K562 (cell line): ENCODE data around the gene PPP4R1. TPM values are rescaled to one million over a fixed set of nuclear protein-coding genes. Genes with fewer than 3 reads are reported as not detected.

Experiments used
- ATAC-seq: fragments of 200-7000 bp; cut with Tn5 transposase; 3 replicates; pipeline ENCODE4 v1.9.1; 2020; ENCODE audit warnings: moderate library complexity
- BruUV-seq: library from RNA; stranded (reverse); fragments of 400-500 nt; replicated peaks from 2 replicates; lab custom pipeline; 2021; lab: Mats Ljungman, UMichigan
- CTCF ChIA-PET: fragments of 300-600 bp; formaldehyde crosslinking; extraction: SDS; loops from one replicate; lab custom pipeline; 2021; ENCODE audit warnings: low intra/inter-chr PET ratio; lab: Yijun Ruan, JAX
- POLR2A ChIA-PET: fragments of 300-600, 350-650 bp; sonication (Branson Sonifier 250); formaldehyde crosslinking; extraction: SDS; loops from one replicate; lab custom pipeline; 2021; ENCODE audit warnings: antibody characterized with exemption, inconsistent platforms; lab: Yijun Ruan, JAX
- DNase-seq, 4 experiments: peaks; one replicate each; pipeline versions ENCODE4 v3.0.0 to v3.0.0-alpha.2; 2011 to 2018; ENCODE audit warnings: low spot score in 3 of 4, mixed read lengths in 3 of 4; ENCODE audit errors: extremely low read depth in 1 of 4
- FAIRE-seq: peaks from 2 replicates; lab custom pipeline; 2011; peaks lifted over from hg19 to GRCh38; lab: Jason Lieb, UNC
- H2AFZ ChIP-seq: 2 replicates; pipeline ENCODE4 v1.6.0; 2011; ENCODE audit warnings: low read depth, low read length, control low read depth, inconsistent platforms
- H3K27ac ChIP-seq: fragments of 200-600 bp; 3 replicates; pipeline ENCODE4 v1.8.0; 2011; ENCODE audit warnings: low read depth, mild to moderate bottlenecking, control low read depth, inconsistent platforms, low read length, moderate library complexity, mixed read lengths; ENCODE audit errors: extremely low read depth
- H3K27me3 ChIP-seq, 2 experiments: fragments of 300-600 bp in 1 of 2; 2 replicates in 1 of 2; 3 replicates in 1 of 2; pipeline versions ENCODE4 v1.6.0 to v1.8.0; 2011; ENCODE audit warnings: inconsistent platforms in 2 of 2, low read length in 2 of 2, mild to moderate bottlenecking in 1 of 2, mixed read lengths in 1 of 2, moderate library complexity in 1 of 2; ENCODE audit not compliant: control insufficient read depth in 2 of 2, insufficient read depth in 2 of 2
- H3K36me3 ChIP-seq: fragments of 300-600 bp; 3 replicates; pipeline ENCODE4 v1.8.0; 2011; ENCODE audit warnings: mild to moderate bottlenecking, low read length, inconsistent platforms; ENCODE audit not compliant: control insufficient read depth, insufficient read depth
- H3K4me1 ChIP-seq, 2 experiments: fragments of 200-600 bp in 1 of 2; replicated peaks in 1 of 2; 2 replicates in 1 of 2; 3 replicates in 1 of 2; pipeline versions ENCODE4 v1.5.1 to v1.8.0; 2011; ENCODE audit warnings: inconsistent platforms in 2 of 2, low read length in 2 of 2, mild to moderate bottlenecking in 1 of 2, mixed read lengths in 1 of 2, moderate library complexity in 1 of 2; ENCODE audit not compliant: control insufficient read depth in 2 of 2, insufficient read depth in 2 of 2
- H3K4me2 ChIP-seq: 2 replicates; pipeline ENCODE4 v1.6.1; 2011; ENCODE audit warnings: low read length, control low read depth, inconsistent platforms, mixed read lengths; ENCODE audit not compliant: insufficient read depth
- H3K4me3 ChIP-seq: fragments of 200-600 bp; sonication (generic), shearing (Covaris generic); 2 replicates; pipeline ENCODE4 v1.5.1; 2016; ENCODE audit warnings: control low read depth, inconsistent platforms
- H3K79me2 ChIP-seq: fragments of 200-600 bp; 3 replicates; pipeline ENCODE4 v1.8.0; 2011; ENCODE audit warnings: low read length, inconsistent platforms; ENCODE audit not compliant: control insufficient read depth, insufficient read depth
- H3K9ac ChIP-seq, 2 experiments: 2 replicates each; pipeline versions ENCODE4 v1.6.0 to v1.6.1; 2011; ENCODE audit warnings: low read depth in 2 of 2, low read length in 2 of 2, control low read depth in 1 of 2, inconsistent platforms in 1 of 2, mild to moderate bottlenecking in 1 of 2, mixed read lengths in 1 of 2; ENCODE audit not compliant: insufficient read depth in 1 of 2
- H3K9me1 ChIP-seq: one replicate; pipeline ENCODE4 v1.6.0; 2011; ENCODE audit warnings: inconsistent platforms, mild to moderate bottlenecking, low read length, moderate library complexity; ENCODE audit not compliant: control insufficient read depth, insufficient read depth
- H3K9me3 ChIP-seq: replicated peaks from 2 replicates; pipeline ENCODE4 v1.5.1; 2011; ENCODE audit warnings: low read depth, low read length, inconsistent platforms; ENCODE audit not compliant: control insufficient read depth, insufficient read depth
- H4K20me1 ChIP-seq: replicated peaks from 2 replicates; pipeline ENCODE4 v1.6.1; 2011; ENCODE audit warnings: low read length, inconsistent platforms, mixed read lengths; ENCODE audit not compliant: control insufficient read depth, insufficient read depth
- C11orf30 ChIP-seq: fragments of 450-650 bp; IDR thresholded peaks from 2 replicates; pipeline ENCODE4 v1.6.1; 2016; ENCODE audit warnings: low read depth, mild to moderate bottlenecking
- CTBP1 ChIP-seq: fragments of 450-650 bp; IDR thresholded peaks from 2 replicates; pipeline ENCODE4 v1.6.1; 2016; ENCODE audit warnings: borderline replicate concordance
- HNRNPK ChIP-seq: fragments of 200-400 bp; formaldehyde crosslinking; IDR thresholded peaks from one replicate; pipeline ENCODE4 v1.6.1; 2018; ENCODE audit warnings: mild to moderate bottlenecking, low read depth, low read length; ENCODE audit not compliant: poor library complexity, severe bottlenecking
- HNRNPUL1 ChIP-seq: fragments of 200-400 bp; formaldehyde crosslinking; IDR thresholded peaks from 2 replicates; pipeline ENCODE4 v1.6.1; 2017; ENCODE audit warnings: low read length
- MAFG ChIP-seq: fragments of 450-650 bp; conservative IDR thresholded peaks from 2 replicates; pipeline ENCODE4 v1.6.1; 2016; ENCODE audit warnings: missing genetic modification characterization, missing compliant biosample characterization
- MTA2 ChIP-seq: fragments of 450-650 bp; IDR thresholded peaks from 2 replicates; pipeline ENCODE4 v1.6.1; 2016; ENCODE audit warnings: low read depth
- ZNF316 ChIP-seq: fragments of 450-650 bp; IDR thresholded peaks from 2 replicates; pipeline ENCODE4 v1.6.1; 2016
- WGBS: fragments of 100-300 bp; shearing (Covaris generic); methylation state at CpG from one replicate; pipeline ENCODE4 v1.1.6; 2016; ENCODE audit warnings: low coverage, mixed read lengths; ENCODE audit not compliant: insufficient coverage; ENCODE audit errors: missing lambda C conversion rate; 5-methylcytosine and 5-hydroxymethylcytosine counted together
- in situ Hi-C: fragments of 300-500 bp; cut with MboI; formaldehyde crosslinking; loops from 4 replicates; pipeline ENCODE4 v1.15.0; 2018; ENCODE audit warnings: inconsistent platforms, mixed read lengths
- intact Hi-C: fragments of 100-400 bp; cut with micrococcal nuclease; formaldehyde crosslinking; loops from 2 replicates; pipeline ENCODE4 v1.14.2; 2022
- polyA plus RNA-seq, 8 experiments: library from polyadenylated mRNA; depleted of rRNA in 4 of 8; stranded (reverse) in 5 of 8; unstranded in 3 of 8; fragments of >200 nt; fragmentation: Nextera tagmentation in 2 of 8; fragmentation: Illumina TruSeq in 1 of 8; extraction: Ambion mirVana in 2 of 8; extraction: Trizol in 1 of 8; gene quantifications; 2 replicates each; pipeline versions ENCODE4 v1.2.1 to v1.2.3, GENCODE V29; 2011 to 2014; ENCODE audit warnings: inconsistent platforms in 1 of 8, missing spikeins in 1 of 8
- total RNA-seq, 7 experiments: library from RNA; depleted of rRNA in 6 of 7; stranded (reverse); fragments of >200 nt in 6 of 7; fragmentation: Illumina TruSeq in 2 of 7; extraction: Trizol in 2 of 7; gene quantifications; 2 replicates each; pipeline versions ENCODE4 v1.2.1 to v1.2.3, GENCODE V29; 2011 to 2021; ENCODE audit warnings: low replicate concordance in 1 of 7

The PPP4R1 gene
- total and polyA plus RNA-seq, 9 of the 15 experiments (the other 6 are each of a cell fraction or from before 2014, with no cell fraction given) = 23.5 to 136 (median 84.5) TPM

DNA sequence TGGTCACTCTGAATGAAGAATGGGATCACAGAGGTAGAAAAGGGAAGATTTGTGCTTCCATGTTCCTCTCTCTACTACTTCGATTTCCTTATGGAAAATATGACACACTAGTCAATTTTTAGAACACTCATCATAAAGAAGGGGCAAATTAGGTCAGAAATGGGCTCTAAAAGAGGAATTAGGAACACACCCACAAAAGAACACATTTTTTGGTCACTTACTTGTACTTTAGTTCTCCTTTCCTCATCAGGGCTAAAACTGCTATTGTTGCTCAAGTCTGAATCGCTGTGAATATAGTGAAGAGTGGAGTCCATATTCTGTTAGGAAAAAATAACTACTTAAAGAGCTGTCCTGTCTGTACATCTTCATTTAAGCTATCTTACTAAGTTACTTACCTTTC, 52.6 kb downstream of the PPP4R1 start (continued):
- no peak for TF ChIP-seq CTBP1

- WGBS = 92% methylated on average over 6 of the region's 6 CpGs
- H3K4me1 ChIP-seq = no peaks in the 10 kb centered on the region
- peaks cover 90% of the 10 kb centered on the region for H3K36me3 ChIP-seq
- H2AFZ ChIP-seq = no peak overlapping the region
- POLR2A ChIA-PET = interaction anchor here (1.3 kb wide), 1 partner anchor 33 kb away, joined by 4 read pairs; no protein-coding TSS in a partner anchor
- H3K9me1 ChIP-seq = no peaks in the 10 kb centered on the region
- no peak overlapping the region for H3K4me3 ChIP-seq
- H3K9ac ChIP-seq = no peak overlapping the region
- no peaks in the 10 kb centered on the region for H3K9me3 ChIP-seq
- CTCF ChIA-PET = no interaction called here
- ATAC-seq (no peak), DNase-seq (no peak), FAIRE-seq (no peak)
- intact Hi-C loops = no loop called here
- no peak overlapping the region for H3K27ac ChIP-seq
- TF ChIP-seq MTA2 = no peak
- no peaks in the 10 kb centered on the region for H3K79me2 ChIP-seq
- no TSS peak for BruUV-seq
- no peaks in the 10 kb centered on the region for H4K20me1 ChIP-seq
- no peaks in the 10 kb centered on the region for H3K27me3 ChIP-seq
- in situ Hi-C loops = no loop called here
- no peak overlapping the region for H3K4me2 ChIP-seq
Measured at GRCh38 chr18:9559253-9559652, 55.1 kb downstream of the PPP4R1 start.

GRCh38 chr18:9558387-9559064, 55.8 kb downstream of the PPP4R1 start:
- no peak for TF ChIP-seq HNRNPUL1
- no peak for TF ChIP-seq HNRNPK
- TF ChIP-seq ZNF316 = peak; percentile 65
- TF ChIP-seq MAFG = peak; percentile 12; the same call in 1 of the 2 replicates
- TF ChIP-seq C11orf30 = 0 out of 2 replicates have a peak, but pooled peaks have one; percentile 21
- TF ChIP-seq, all 486 proteins: peak for 3
- Histone ChIP-seq H4K20me1 (no peaks in the 10 kb centered on the region), H3K27ac (no peak overlapping the region), H3K4me1 (no peaks in the 10 kb centered on the region), H3K9me1 (no peaks in the 10 kb centered on the region), H3K9me3 (no peaks in the 10 kb centered on the region), H3K9ac (no peak overlapping the region), H3K4me3 (no peak overlapping the region), H3K36me3 (peaks cover 89% of the 10 kb centered on the region), H2AFZ (no peak overlapping the region), H3K27me3 (no peaks in the 10 kb centered on the region), H3K79me2 (no peaks in the 10 kb centered on the region), H3K4me2 (no peak overlapping the region)
- intact Hi-C loops = no loop called here
- ChIA-PET CTCF (interaction anchor here (0.6 kb wide), 1 partner anchor 262 kb away, joined by 3 read pairs; no protein-coding TSS in a partner anchor), POLR2A (no interaction called here)
- FAIRE-seq (no peak), DNase-seq (no peak), ATAC-seq (no peak)
- BruUV-seq = no TSS peak
- in situ Hi-C loops = no loop called here
- WGBS = 89% methylated on average over 4 of the region's 4 CpGs
